Fibroblast of lung (primary cell): ENCODE results near the gene UTP11.

ENCODE experiments used
- EZH2 ChIP-seq: IDR thresholded peaks from 2 replicates; pipeline ENCODE4 v1.5.1; 2012; ENCODE audit warnings: low read length, control low read depth, mild to moderate bottlenecking; ENCODE audit errors: missing control alignments
- TF ChIP-seq, protein P1 (sequence below), 2 donors: IDR thresholded peaks in 1 of 2; conservative IDR thresholded peaks in 1 of 2; 1 replicate in 1 of 2; 2 replicates in 1 of 2; pipeline ENCODE4 v1.5.1; 2011 to 2012; ENCODE audit warnings: low read length in 2 of 2, control low read depth in 1 of 2, inconsistent platforms in 1 of 2, low read depth in 1 of 2, mild to moderate bottlenecking in 1 of 2

- TF ChIP-seq, protein P1, sequence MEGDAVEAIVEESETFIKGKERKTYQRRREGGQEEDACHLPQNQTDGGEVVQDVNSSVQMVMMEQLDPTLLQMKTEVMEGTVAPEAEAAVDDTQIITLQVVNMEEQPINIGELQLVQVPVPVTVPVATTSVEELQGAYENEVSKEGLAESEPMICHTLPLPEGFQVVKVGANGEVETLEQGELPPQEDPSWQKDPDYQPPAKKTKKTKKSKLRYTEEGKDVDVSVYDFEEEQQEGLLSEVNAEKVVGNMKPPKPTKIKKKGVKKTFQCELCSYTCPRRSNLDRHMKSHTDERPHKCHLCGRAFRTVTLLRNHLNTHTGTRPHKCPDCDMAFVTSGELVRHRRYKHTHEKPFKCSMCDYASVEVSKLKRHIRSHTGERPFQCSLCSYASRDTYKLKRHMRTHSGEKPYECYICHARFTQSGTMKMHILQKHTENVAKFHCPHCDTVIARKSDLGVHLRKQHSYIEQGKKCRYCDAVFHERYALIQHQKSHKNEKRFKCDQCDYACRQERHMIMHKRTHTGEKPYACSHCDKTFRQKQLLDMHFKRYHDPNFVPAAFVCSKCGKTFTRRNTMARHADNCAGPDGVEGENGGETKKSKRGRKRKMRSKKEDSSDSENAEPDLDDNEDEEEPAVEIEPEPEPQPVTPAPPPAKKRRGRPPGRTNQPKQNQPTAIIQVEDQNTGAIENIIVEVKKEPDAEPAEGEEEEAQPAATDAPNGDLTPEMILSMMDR (conservative IDR thresholded peaks at IDR 0.05 in 1 of 2, IDR thresholded peaks at IDR 0.05 in 1 of 2; ENCODE audit: low read depth in 1 of 2, low read length in 2 of 2), result no peak
- TF ChIP-seq EZH2, result no peak
These were observed 8.0 kb upstream of the UTP11 start for GRCh38 chr1:38004284-38005108.
